ENCODE measurements around the gene ABCC2.

- no peak for TF ChIP-seq CTCF (IDR thresholded peaks at IDR 0.05; ENCODE audit: poor library complexity, severe bottlenecking)
- TF ChIP-seq POLR2AphosphoS5 (IDR thresholded peaks at IDR 0.05): no peak
Measured at GRCh38 chr10:99805190-99805589, 22.8 kb downstream of the ABCC2 start.
